Measurements from ENCODE around the gene NPLOC4.

Gene NPLOC4

GRCh38 chr17:81537856-81538555 is 98.9 kb downstream of the NPLOC4 start:
- no peak; the same call in 1 of the 2 replicates for TF ChIP-seq CTCF (IDR thresholded peaks at IDR 0.05)

GRCh38 chr17:81537343-81537855 is 99.5 kb downstream of the NPLOC4 start:
- peak; percentile 43; the same call in 1 of the 2 replicates for TF ChIP-seq CTCF (IDR thresholded peaks at IDR 0.05)

GRCh38 chr17:81536299-81537290 is 100.3 kb downstream of the NPLOC4 start:
- TF ChIP-seq CTCF (IDR thresholded peaks at IDR 0.05): no peak

GRCh38 chr17:81535480-81536298 is 101.2 kb downstream of the NPLOC4 start:
- TF ChIP-seq CTCF (IDR thresholded peaks at IDR 0.05): no peak

- no peak for TF ChIP-seq CTCF (IDR thresholded peaks at IDR 0.05)
These were observed 101.9 kb downstream of the NPLOC4 start for GRCh38 chr17:81535007-81535328.

- TF ChIP-seq CTCF (IDR thresholded peaks at IDR 0.05): no peak
These were observed 102.5 kb downstream of the NPLOC4 start for GRCh38 chr17:81534157-81535006.

Measured in LNCAP (cell line).